ENCODE data around the gene ITPA.
"Not testable (repeated sequence)": the region's sequence is repeated elsewhere in the genome, so short reads cannot be mapped to it uniquely, and the experiment has no call there.

Gene ITPA

GRCh38 chr20:3173610-3174441 lies 35.5 kb upstream of the ITPA start:
- DNase-seq = peak; percentile 94

DNA sequence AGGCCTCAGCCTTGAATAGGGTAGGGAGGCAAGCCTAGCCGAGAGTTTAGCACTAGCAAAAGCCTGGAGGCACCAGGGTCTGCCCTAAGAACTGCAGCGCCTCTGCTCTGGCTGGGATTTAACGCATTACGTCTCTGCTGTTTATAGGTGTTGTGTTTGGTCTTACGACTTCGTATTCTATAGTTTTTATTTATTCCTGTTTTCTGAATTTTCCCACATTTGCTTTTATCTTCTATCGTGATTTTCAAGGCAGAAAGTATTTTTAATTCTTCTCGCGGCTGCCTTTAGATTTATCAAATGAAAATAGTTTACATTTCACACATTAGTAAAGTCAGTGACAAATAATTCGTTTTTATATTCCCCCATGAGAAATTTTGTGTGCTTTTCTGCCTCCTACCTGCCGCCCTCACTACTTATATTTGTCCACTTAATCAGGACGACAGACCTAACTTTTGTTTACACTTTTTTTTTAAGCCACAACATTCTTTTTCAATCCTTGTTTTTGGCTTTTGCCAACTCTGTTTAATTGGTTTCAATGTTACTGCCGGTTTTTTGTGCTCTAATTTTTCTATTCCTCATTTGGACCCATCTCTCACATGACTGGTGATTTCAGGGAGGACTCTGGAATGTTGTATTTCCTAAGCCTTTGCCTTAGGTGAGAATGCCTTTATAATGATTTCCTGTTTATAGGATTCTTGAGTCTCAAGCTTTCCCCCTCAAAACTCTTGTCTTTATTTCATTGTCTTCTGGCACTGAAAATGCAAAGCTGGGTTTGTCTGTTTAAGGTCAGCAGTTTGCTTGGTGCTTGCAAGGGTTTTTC lies 34.6 kb upstream of the ITPA start:
- DNase-seq = no peak

GRCh38 chr20:3175270-3175669 lies 34.0 kb upstream of the ITPA start:
- no peak for DNase-seq

GRCh38 chr20:3177746-3178485 lies 31.4 kb upstream of the ITPA start:
- DNase-seq = no peak

DNA sequence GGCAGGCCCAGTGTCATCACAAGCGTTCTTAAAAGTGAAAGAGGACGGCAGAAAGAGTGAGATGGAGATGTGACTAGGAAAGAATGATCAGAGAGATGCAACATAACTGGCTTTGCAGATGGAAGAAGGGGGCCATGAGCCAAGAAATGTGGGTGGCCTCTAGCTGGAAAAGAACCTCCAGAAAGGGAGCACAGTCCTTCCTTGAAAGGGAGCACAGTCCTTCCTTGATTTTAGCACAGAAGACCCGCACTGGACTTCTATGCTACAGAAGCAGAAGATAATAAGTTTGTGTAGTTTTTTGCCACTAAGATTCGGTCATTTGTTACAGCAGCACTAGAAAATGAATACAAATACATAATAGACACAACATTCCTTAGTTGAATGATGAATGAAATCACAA lies 29.0 kb upstream of the ITPA start:
- DNase-seq = no peak

DNA sequence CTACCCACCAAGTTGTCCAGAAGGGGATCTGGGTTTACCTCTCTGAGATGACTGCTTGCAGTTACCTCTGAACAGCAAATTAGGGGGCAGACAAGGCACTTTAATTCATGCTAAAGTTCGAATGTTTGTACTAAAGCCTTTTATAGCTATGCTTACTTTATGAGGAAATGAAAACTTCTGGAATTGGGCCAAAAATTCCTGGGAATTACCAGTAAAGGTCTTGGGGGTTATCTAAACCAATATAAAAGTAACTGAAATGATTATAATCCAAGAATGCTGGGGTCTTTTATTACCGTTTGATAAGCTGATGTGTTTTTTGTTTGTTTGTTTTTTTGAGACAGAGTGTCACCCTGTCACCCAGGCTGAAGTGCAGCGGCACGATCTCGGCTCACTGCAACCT lies 28.0 kb upstream of the ITPA start:
- no peak for DNase-seq

- not testable (repeated sequence) for DNase-seq
Measured at GRCh38 chr20:3182429-3182828, 26.9 kb upstream of the ITPA start.

GRCh38 chr20:3183896-3184612 lies 25.2 kb upstream of the ITPA start:
- DNase-seq = no peak

GRCh38 chr20:3187861-3188260 lies 21.4 kb upstream of the ITPA start:
- DNase-seq = not testable (repeated sequence)

GRCh38 chr20:3188823-3189413 lies 20.4 kb upstream of the ITPA start:
- no peak for DNase-seq

DNA sequence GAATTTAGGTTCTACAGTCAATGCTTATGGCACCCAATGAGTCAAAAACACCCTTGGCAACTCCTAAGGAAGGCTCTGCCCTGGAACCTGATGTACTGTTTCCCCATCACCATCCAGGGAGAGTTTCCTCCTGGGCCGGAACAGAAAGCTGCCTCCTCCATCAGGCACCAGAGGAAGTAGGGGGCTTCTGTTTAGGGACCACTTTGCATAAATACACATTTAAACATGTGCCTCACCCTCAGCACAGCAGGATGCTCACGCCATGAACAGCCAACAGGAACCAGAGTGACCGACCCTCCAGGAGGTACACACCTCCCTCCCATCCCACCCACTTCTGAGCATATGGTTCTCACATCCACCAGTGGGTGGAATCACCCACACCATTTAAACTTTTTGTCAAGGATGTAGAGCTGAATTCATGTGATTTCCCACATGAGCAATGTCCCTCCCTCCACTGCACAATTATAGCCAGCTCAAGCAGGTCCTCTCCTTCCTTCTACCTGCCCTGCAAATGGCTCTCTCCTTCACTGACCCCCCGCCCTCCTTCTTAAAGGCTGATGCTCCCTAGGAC lies 19.7 kb upstream of the ITPA start:
- DNase-seq = no peak

DNA sequence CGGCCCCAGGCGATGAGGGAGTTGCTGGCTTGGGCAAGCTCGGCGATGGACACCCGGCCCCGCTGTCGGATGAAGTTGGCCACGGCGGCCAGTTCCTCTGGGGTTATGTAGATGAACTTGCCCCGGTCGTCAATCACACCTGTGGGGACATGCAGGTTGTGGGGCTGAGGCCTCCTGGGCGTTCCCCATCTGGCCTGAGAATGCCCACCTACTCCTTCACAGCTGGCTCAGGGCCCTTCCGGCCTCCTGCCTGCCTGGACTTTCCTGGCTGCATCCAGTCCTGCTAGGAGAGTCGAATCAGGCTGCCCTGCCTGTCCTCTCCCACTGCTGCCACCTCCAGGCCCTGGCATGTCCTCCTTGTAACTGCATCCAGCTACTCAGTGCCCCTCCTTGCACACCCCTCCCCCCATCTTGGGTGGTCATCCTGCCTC lies 18.6 kb upstream of the ITPA start:
- DNase-seq = no peak

- no peak for DNase-seq
Measured at GRCh38 chr20:3192226-3193015, 16.9 kb upstream of the ITPA start.

DNA sequence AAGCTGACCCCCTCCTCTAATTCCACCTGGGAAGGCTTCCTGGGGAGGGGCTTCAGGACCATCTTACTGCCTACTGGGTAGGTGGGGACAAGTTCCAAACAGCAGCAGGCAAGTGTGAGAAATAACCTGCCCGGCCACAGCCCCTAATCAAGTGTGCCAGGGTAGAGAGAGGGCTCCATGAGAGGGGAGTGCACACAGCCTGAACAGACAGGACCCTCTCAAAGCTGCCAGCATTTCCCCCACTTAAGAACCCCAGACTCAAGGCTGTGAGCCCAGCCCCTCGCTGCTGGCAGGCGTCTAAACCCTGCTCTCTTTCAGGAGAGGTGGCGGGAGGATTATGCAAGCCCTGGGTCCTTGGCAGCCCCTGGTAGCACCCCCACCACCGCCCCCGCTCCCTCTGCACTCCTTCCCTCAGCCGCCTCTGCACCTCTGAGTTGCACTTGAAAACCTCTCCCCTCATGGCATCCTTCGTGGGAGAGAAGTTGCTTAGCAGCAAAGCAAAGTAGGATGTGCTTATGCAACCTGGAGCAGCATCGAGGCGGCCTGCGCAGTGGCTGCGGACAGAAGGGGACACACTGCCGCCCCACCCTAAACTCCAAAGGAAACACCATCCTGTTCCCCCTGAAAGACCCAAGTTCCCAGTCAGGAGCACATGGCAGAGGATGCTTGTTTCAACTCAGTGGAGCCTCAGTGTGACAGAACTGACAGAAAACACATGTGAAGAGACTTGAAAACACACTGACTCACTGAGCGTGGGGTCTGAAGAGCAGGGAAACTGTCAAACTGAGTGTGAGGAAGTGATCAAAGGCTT lies 15.3 kb upstream of the ITPA start:
- DNase-seq = no peak

- no peak for DNase-seq
Measured at GRCh38 chr20:3194617-3195280, 14.5 kb upstream of the ITPA start.

DNA sequence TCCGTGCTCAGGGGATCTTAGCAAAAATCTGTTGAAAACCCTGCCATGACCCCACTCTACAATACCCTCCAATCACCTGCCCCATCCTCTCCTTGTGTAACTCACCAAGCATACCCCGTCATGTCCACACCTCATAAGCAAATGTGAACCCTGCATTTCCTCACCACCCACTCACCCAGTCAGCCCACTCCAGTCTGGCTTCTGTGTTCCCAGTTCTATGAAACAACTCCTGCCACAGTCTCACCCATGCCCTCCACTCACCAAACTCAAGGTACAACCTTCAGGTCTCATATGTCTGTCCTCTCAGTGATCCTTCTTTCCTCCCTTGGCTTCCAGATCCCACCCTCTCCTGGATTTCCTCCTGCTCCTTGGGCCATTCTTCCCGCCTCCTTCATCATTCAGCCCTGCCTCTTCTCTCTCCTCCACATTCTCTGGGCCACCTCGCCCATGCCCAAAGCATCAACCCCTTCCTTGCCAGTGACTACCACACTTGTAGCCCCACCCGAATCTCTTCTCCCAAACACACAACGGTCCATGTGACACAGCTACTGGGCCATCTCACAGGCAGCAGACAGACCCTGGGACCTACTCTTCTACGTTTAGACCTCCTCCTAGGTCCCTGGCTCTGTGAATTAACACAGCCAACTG lies 13.6 kb upstream of the ITPA start:
- DNase-seq = no peak

- DNase-seq = no peak
Measured at GRCh38 chr20:3199206-3199605, 10.1 kb upstream of the ITPA start.

- DNase-seq = no peak
Measured at GRCh38 chr20:3199976-3200755, 9.1 kb upstream of the ITPA start.

Data from activated CD8-positive, alpha-beta memory T cell treated with anti-CD3 and anti-CD28 coated beads, Interleukin-2, amount 50 U/mL, for 4 hours (primary cell).